Measurements from ENCODE around the gene KCND2.

GRCh38 chr7:120611975-120612374 lies 339.0 kb downstream of the KCND2 start:
- TF ChIP-seq REST (IDR thresholded peaks at IDR 0.05; ENCODE audit: insufficient read depth in 1 of 2, low read depth in 2 of 2, low read length in 2 of 2) (no peak), SIN3A (IDR thresholded peaks at IDR 0.05; ENCODE audit: borderline replicate concordance, insufficient read depth, low read length) (no peak), TAF1 (IDR thresholded peaks at IDR 0.05; ENCODE audit: borderline replicate concordance, insufficient read depth, low read length) (no peak)

All from PFSK-1 (cell line).